Fibroblast of peridontal ligament (primary cell): ENCODE results near the gene C10orf71.

Experiments
- DNase-seq: peaks from one replicate; pipeline ENCODE4 v3.0.0-alpha.2; 2010; ENCODE audit errors: extremely low read depth

C10orf71 gene

GRCh38 chr10:49375611-49376010 lies 76.6 kb downstream of the C10orf71 start:
- no peak for DNase-seq
